ENCODE data around the gene CXCL1.

Gene CXCL1

DNA sequence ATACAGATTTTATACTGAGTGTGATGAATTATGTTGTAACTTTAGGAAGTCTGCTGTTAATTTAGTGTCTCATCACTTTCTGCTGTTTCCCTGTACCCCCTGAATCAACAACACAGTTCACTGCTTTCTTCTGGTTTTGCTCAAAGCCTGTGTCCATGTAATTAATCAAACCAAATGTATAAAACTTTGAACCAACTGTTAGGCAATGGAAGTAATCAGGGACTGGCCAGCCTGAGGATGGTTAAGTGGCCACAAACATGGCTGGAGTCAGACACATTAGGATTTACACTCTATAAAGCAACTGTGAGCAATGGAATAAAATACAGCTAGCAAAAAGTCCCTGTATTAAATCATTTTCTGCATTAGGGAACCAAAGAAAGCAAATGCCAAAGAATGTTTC is 42.6 kb downstream of the CXCL1 start:
- no peak for DNase-seq (ENCODE audit: low read depth, low spot score)
- TF ChIP-seq, protein P1, sequence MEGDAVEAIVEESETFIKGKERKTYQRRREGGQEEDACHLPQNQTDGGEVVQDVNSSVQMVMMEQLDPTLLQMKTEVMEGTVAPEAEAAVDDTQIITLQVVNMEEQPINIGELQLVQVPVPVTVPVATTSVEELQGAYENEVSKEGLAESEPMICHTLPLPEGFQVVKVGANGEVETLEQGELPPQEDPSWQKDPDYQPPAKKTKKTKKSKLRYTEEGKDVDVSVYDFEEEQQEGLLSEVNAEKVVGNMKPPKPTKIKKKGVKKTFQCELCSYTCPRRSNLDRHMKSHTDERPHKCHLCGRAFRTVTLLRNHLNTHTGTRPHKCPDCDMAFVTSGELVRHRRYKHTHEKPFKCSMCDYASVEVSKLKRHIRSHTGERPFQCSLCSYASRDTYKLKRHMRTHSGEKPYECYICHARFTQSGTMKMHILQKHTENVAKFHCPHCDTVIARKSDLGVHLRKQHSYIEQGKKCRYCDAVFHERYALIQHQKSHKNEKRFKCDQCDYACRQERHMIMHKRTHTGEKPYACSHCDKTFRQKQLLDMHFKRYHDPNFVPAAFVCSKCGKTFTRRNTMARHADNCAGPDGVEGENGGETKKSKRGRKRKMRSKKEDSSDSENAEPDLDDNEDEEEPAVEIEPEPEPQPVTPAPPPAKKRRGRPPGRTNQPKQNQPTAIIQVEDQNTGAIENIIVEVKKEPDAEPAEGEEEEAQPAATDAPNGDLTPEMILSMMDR (IDR thresholded peaks at IDR 0.05; ENCODE audit: low read depth, low read length), result no peak
- no peak overlapping the region for H3K4me3 ChIP-seq (ENCODE audit: low read depth, low read length)
- in situ Hi-C loops (cut with HindIII; ENCODE audit: low sequenced_read_pairs), result no loop called here

DNA sequence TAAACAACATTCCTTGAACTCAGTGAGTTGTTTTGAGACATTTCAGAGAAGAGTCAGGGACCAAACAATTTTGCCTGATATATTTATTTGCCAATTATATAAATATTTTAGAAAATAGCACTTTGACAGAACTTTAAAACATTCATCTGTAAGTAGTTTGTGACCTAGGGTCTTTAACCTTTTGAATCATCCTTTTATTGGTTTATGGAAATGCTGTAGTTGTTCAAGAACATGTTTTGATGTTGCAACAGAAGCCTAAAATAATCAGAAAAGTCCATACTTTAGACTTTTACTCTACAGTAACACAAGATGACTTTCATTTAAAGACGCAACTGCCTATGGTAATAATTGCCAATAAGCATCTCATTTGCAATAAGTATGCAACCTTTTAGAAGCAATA is 43.0 kb downstream of the CXCL1 start:
- TF ChIP-seq, protein P1 (IDR thresholded peaks at IDR 0.05; ENCODE audit: low read depth, low read length), result no peak
- no peak for DNase-seq (ENCODE audit: low read depth, low spot score)
- no peak overlapping the region for H3K4me3 ChIP-seq (ENCODE audit: low read depth, low read length)
- in situ Hi-C loops (cut with HindIII; ENCODE audit: low sequenced_read_pairs), result no loop called here

DNA sequence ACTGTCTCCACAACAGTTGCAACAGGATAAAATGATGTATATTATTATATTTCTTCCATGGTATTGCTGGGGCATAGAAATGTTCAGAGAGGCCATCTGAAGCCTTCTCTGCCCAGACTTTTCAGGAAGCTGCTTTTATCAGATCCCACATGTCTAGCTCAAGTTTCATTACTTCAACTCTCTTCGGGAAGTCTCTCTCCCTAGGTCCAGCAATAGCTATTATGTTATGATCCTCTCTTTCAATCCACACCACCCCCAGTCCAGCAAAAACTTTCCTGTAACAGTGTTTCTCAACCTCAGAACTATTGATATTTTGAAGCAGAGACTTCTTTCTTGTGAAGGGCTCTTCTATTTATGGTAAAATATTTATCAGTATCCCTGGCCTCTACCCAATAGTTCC is 44.9 kb downstream of the CXCL1 start:
- TF ChIP-seq, protein P1 (IDR thresholded peaks at IDR 0.05; ENCODE audit: low read depth, low read length), result no peak
- in situ Hi-C loops (cut with HindIII; ENCODE audit: low sequenced_read_pairs), result no loop called here
- H3K4me3 ChIP-seq (ENCODE audit: low read depth, low read length), result no peak overlapping the region
- no peak for DNase-seq (ENCODE audit: low read depth, low spot score)

DNA sequence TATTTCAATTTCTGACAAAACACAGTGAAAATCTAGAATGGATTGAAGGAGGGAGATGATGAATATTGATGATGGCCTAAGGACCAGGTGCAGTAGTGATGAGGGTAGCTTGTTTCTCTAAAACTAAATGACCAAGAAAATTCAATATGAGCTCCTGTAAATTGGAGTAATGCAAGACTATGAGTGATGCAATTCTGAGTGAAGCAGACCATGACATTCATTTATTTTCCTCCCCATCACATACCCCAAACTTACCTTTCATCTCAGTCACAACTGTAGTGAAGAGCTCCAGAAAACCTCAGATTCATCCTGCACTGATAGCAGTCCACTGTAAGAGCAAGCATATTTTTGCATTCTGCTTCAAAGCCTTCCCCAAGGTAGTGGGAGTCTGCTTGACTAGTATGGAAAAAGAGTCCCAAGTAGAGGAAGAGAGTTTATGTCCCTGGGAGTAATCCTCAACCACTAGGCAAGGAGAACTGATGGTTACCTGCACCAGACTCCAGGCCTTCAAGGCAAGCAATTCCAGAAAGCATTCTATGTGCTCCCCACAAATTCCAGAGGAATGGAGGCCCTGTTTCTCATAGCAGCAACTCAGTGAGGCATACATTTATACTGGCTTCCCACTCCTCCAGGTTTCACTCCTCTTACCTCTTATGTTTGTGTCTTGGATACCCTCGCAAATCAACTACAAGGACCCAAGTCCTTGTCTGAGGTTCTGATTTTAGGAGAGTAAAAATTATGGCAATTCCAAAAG is 47.2 kb downstream of the CXCL1 start:
- in situ Hi-C loops (cut with HindIII; ENCODE audit: low sequenced_read_pairs), result no loop called here
- TF ChIP-seq, protein P1 (IDR thresholded peaks at IDR 0.05; ENCODE audit: low read depth, low read length), result no peak
- DNase-seq (ENCODE audit: low read depth, low spot score), result no peak
- no peak overlapping the region for H3K4me3 ChIP-seq (ENCODE audit: low read depth, low read length)

DNA sequence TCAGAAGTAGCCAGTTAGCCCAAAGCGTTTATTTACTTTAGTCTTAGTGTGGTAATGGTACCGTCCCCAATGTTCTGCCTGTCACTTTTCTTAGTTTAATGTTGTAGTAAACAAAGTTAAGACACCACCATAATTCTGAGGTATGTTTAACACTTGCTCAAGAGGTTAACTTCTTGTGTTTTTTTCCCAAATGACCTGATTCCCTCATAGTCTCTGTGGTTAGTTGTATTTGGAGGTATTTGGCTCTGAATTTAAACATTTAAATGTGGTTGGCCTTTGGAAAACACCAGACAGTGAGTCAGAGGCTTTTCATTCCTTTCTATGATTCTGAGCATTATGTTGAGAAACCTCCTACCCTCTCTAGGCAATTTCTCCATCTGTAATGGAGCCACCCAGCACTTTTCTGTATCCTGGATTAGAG is 47.9 kb downstream of the CXCL1 start:
- peak; percentile 97 for DNase-seq (ENCODE audit: low read depth, low spot score)
- TF ChIP-seq, protein P1 (IDR thresholded peaks at IDR 0.05; ENCODE audit: low read depth, low read length), result no peak
- no peak overlapping the region for H3K4me3 ChIP-seq (ENCODE audit: low read depth, low read length)
- in situ Hi-C loops (cut with HindIII; ENCODE audit: low sequenced_read_pairs), result no loop called here

DNA sequence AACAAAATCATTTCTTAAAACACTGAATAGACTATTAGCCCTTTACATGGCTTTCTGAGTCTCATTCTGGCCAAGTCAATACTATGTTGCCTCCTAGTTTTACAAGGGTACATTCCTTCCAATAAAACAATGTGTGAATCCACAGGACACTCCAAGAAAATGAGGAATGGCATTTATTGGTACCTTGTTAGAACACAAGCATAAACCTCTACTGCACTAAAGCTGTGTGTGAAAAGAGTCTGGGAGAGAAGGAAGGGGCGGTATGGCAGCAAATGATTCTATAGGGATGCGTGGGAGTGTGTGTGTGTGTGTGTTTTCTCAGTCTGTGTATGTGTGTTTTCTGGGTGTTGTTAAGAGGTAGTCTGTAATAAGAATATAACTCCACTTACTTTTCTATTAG is 48.9 kb downstream of the CXCL1 start:
- TF ChIP-seq, protein P1 (IDR thresholded peaks at IDR 0.05; ENCODE audit: low read depth, low read length), result no peak
- DNase-seq (ENCODE audit: low read depth, low spot score), result no peak
- in situ Hi-C loops (cut with HindIII; ENCODE audit: low sequenced_read_pairs), result no loop called here
- no peak overlapping the region for H3K4me3 ChIP-seq (ENCODE audit: low read depth, low read length)
